RWPE2 (cell line): Measurements from ENCODE around the gene TMEM170B.

Source experiments
- ATAC-seq: fragments of 200-7000 bp; cut with Tn5 transposase; 3 replicates; pipeline ENCODE4 v1.9.1; 2021; ENCODE audit warnings: low read depth
- DNase-seq: peaks from one replicate; pipeline ENCODE4 v3.0.0-alpha.2; 2020; ENCODE audit warnings: low spot score
- H3K27ac ChIP-seq: fragments of 450-650 bp; 2 replicates; pipeline ENCODE4 v1.5.1; 2017; ENCODE audit warnings: mild to moderate bottlenecking; ENCODE audit not compliant: poor library complexity, severe bottlenecking
- H3K27me3 ChIP-seq: fragments of 250-450 bp; sonication (Bioruptor Pico); 2 replicates; pipeline ENCODE4 v1.5.1; 2021; ENCODE audit warnings: mild to moderate bottlenecking, moderate library complexity; ENCODE audit not compliant: insufficient read depth, poor library complexity, severe bottlenecking
- H3K36me3 ChIP-seq: fragments of 250-450 bp; sonication (Bioruptor Pico); 2 replicates; pipeline ENCODE4 v1.5.1; 2020; ENCODE audit warnings: low read depth, mild to moderate bottlenecking, moderate library complexity
- H3K4me1 ChIP-seq: fragments of 250-450 bp; sonication (Bioruptor Pico); 2 replicates; pipeline ENCODE4 v1.5.1; 2021; ENCODE audit warnings: mild to moderate bottlenecking, moderate library complexity; ENCODE audit not compliant: insufficient read depth, poor library complexity, severe bottlenecking
- H3K4me3 ChIP-seq: fragments of 250-450 bp; sonication (Bioruptor Pico); 2 replicates; pipeline ENCODE4 v1.5.1; 2021; ENCODE audit warnings: mild to moderate bottlenecking, moderate library complexity; ENCODE audit not compliant: severe bottlenecking
- H3K9me3 ChIP-seq: fragments of 250-450 bp; sonication (Bioruptor Pico); 2 replicates; pipeline ENCODE4 v1.5.1; 2021; ENCODE audit warnings: mild to moderate bottlenecking, moderate library complexity; ENCODE audit not compliant: severe bottlenecking
- CTCF ChIP-seq: fragments of 450-650 bp; IDR thresholded peaks from one replicate; pipeline ENCODE4 v1.5.1; 2017; ENCODE audit warnings: mild to moderate bottlenecking, moderate library complexity; ENCODE audit not compliant: poor library complexity, severe bottlenecking

Gene TMEM170B

GRCh38 chr6:11556309-11556708, 18.8 kb downstream of the TMEM170B start:
- no peak for DNase-seq
- TF ChIP-seq CTCF: no peak
- no peak for ATAC-seq
- Histone ChIP-seq H3K36me3 (no peaks in the 10 kb centered on the region), H3K9me3 (peaks cover 3% of the 10 kb centered on the region), H3K27ac (no peak overlapping the region), H3K4me1 (no peaks in the 10 kb centered on the region), H3K27me3 (no peaks in the 10 kb centered on the region), H3K4me3 (no peak overlapping the region)

- Histone ChIP-seq H3K4me1 (no peaks in the 10 kb centered on the region), H3K27me3 (no peaks in the 10 kb centered on the region), H3K27ac (no peak overlapping the region), H3K4me3 (no peak overlapping the region), H3K9me3 (peaks cover 3% of the 10 kb centered on the region), H3K36me3 (no peaks in the 10 kb centered on the region)
- DNase-seq: no peak
- ATAC-seq: no peak
- no peak for TF ChIP-seq CTCF
Observed at GRCh38 chr6:11563793-11564192, 26.2 kb downstream of the TMEM170B start.

DNA sequence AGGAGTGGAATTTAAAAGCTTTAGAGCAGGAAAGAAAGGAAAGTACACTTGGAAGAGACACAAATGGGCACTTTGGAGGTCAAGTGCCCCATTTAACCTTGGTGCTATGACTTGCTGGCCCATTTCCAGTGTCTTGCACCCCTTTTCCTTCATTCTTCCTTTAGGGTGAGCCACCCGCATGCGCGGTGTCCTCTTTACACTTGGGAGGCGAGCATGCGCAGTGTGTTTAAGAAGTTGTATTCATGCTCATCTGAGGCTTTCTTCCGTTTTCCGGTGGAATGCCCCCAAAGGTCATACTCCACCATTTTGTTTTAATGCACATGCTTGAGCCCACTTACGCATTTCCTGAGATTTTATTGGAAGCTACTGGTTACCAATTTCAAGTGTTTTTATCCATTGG, 29.1 kb downstream of the TMEM170B start:
- DNase-seq: no peak
- TF ChIP-seq CTCF: no peak
- no peaks in the 10 kb centered on the region for H3K36me3 ChIP-seq
- H3K4me3 ChIP-seq: no peak overlapping the region
- peaks cover 3% of the 10 kb centered on the region for H3K9me3 ChIP-seq
- ATAC-seq: no peak
- H3K27ac ChIP-seq: no peak overlapping the region
- no peaks in the 10 kb centered on the region for H3K4me1 ChIP-seq
- H3K27me3 ChIP-seq: no peaks in the 10 kb centered on the region

GRCh38 chr6:11571073-11571472, 33.5 kb downstream of the TMEM170B start:
- Histone ChIP-seq H3K4me1 (no peaks in the 10 kb centered on the region), H3K9me3 (no peaks in the 10 kb centered on the region), H3K27me3 (no peaks in the 10 kb centered on the region), H3K36me3 (no peaks in the 10 kb centered on the region), H3K4me3 (no peak overlapping the region), H3K27ac (no peak overlapping the region)
- TF ChIP-seq CTCF: no peak
- ATAC-seq (no peak), DNase-seq (no peak)

GRCh38 chr6:11575408-11576033, 38.0 kb downstream of the TMEM170B start:
- no peak for DNase-seq
- Histone ChIP-seq H3K27me3 (no peaks in the 10 kb centered on the region), H3K27ac (no peak overlapping the region), H3K4me3 (no peak overlapping the region), H3K9me3 (no peaks in the 10 kb centered on the region), H3K36me3 (no peaks in the 10 kb centered on the region), H3K4me1 (no peaks in the 10 kb centered on the region)
- peak; percentile 100 for ATAC-seq
- TF ChIP-seq CTCF: peak; percentile 96
